ENCODE data around the gene MRPS27.
A peak's percentile ranks its signal among the peaks of the same experiment; 100 is the strongest.

The MRPS27 gene

GRCh38 chr5:72246954-72247442 lies 73.0 kb downstream of the MRPS27 start:
- no peak for TF ChIP-seq CTCF (conservative IDR thresholded peaks at IDR 0.05; ENCODE audit: low read depth, low read length)
- no peak overlapping the region for H3K9ac ChIP-seq
- H3K4me1 ChIP-seq (ENCODE audit: low read depth, poor library complexity, severe bottlenecking) = peaks cover 33% of the 10 kb centered on the region
- H2AFZ ChIP-seq (ENCODE audit: low read depth) = no peak overlapping the region
- no peaks in the 10 kb centered on the region for H3K27me3 ChIP-seq (ENCODE audit: insufficient read depth, low read depth)
- H3K4me2 ChIP-seq = no peak overlapping the region
- H3K4me3 ChIP-seq (IDR thresholded peaks at IDR 0.05; ENCODE audit: insufficient read depth, low read depth, low read length) = no peak overlapping the region
- H3K79me2 ChIP-seq (ENCODE audit: insufficient read depth, low read depth) = no peaks in the 10 kb centered on the region
- H3K36me3 ChIP-seq (ENCODE audit: insufficient read depth) = no peaks in the 10 kb centered on the region
- no peak overlapping the region for H3K27ac ChIP-seq
- H4K20me1 ChIP-seq (ENCODE audit: insufficient read depth) = peaks cover 7% of the 10 kb centered on the region; the same call in 1 of the 2 replicates

DNA sequence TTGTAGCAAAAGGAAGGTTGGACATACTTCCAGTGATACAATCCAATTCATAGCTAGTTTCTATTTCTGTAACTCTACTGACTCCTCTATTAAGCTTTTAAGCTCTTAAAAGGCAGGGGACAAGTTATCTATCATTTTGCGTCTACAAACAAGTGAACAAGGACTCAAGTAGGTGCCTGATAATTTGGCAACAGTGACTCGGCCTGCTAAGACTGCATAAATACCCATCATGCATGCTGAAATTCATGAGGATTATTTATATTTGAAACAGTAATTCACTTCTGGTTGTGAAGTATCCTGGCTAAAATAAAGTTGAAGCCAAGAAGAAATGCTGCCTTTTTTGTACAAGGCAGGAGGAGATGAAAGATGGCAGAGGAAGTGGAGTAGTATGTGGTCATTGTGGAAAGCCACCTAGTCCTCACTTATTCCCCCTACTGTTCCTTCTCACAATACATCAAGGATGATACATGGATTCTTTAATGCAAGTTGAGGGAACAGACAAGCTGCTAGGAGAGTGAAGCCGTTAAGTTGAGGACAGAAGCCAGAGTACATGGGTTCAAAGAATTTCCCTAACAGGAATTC lies 74.0 kb downstream of the MRPS27 start:
- Histone ChIP-seq H4K20me1 (ENCODE audit: insufficient read depth) (peaks cover 7% of the 10 kb centered on the region; the same call in 1 of the 2 replicates), H3K4me2 (no peak overlapping the region), H3K27ac (no peak overlapping the region), H3K4me3 (IDR thresholded peaks at IDR 0.05; ENCODE audit: insufficient read depth, low read depth, low read length) (no peak overlapping the region), H3K4me1 (ENCODE audit: low read depth, poor library complexity, severe bottlenecking) (peaks cover 33% of the 10 kb centered on the region), H3K27me3 (ENCODE audit: insufficient read depth, low read depth) (no peaks in the 10 kb centered on the region), H3K9ac (no peak overlapping the region), H2AFZ (ENCODE audit: low read depth) (no peak overlapping the region), H3K79me2 (ENCODE audit: insufficient read depth, low read depth) (no peaks in the 10 kb centered on the region), H3K36me3 (ENCODE audit: insufficient read depth) (no peaks in the 10 kb centered on the region)
- peak; percentile 41; the same call in 1 of the 2 replicates for TF ChIP-seq CTCF (conservative IDR thresholded peaks at IDR 0.05; ENCODE audit: low read depth, low read length)

- H3K4me2 ChIP-seq = no peak overlapping the region
- no peaks in the 10 kb centered on the region for H3K79me2 ChIP-seq (ENCODE audit: insufficient read depth, low read depth)
- H3K9ac ChIP-seq = no peak overlapping the region
- no peaks in the 10 kb centered on the region for H3K36me3 ChIP-seq (ENCODE audit: insufficient read depth)
- no peaks in the 10 kb centered on the region for H3K27me3 ChIP-seq (ENCODE audit: insufficient read depth, low read depth)
- no peak overlapping the region for H2AFZ ChIP-seq (ENCODE audit: low read depth)
- H4K20me1 ChIP-seq (ENCODE audit: insufficient read depth) = peaks cover 7% of the 10 kb centered on the region; the same call in 1 of the 2 replicates
- TF ChIP-seq CTCF (conservative IDR thresholded peaks at IDR 0.05; ENCODE audit: low read depth, low read length) = no peak
- no peak overlapping the region for H3K27ac ChIP-seq
- peaks cover 33% of the 10 kb centered on the region for H3K4me1 ChIP-seq (ENCODE audit: low read depth, poor library complexity, severe bottlenecking)
- H3K4me3 ChIP-seq (IDR thresholded peaks at IDR 0.05; ENCODE audit: insufficient read depth, low read depth, low read length) = no peak overlapping the region
Observed at GRCh38 chr5:72245546-72245945, 74.5 kb downstream of the MRPS27 start.

DNA sequence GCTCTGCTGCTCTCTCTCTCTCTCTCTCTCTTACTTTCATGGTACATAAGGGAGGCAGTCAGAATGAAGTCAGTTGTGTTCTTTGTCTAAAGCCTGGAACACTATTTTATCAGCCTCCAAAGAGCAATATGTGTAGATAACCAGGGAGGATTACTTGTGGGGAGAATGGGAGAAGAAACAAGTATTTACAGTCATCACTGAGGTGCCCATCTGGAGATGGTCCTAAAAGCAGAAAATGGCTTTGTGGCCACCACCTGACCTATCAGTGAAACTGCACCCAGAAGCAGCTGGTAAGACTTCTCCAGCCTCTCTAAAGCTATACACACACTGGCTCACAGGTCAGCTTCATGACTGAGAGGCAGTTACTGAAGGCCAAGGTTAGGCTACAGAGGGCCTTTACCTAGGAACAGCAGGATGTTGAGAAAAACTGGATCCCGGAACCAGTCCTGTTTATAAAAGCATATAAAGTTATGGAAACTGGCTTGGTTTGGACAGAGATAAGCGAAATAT lies 75.1 kb downstream of the MRPS27 start:
- Histone ChIP-seq H3K36me3 (ENCODE audit: insufficient read depth) (no peaks in the 10 kb centered on the region), H3K4me2 (no peak overlapping the region), H3K4me3 (IDR thresholded peaks at IDR 0.05; ENCODE audit: insufficient read depth, low read depth, low read length) (no peak overlapping the region), H2AFZ (ENCODE audit: low read depth) (no peak overlapping the region), H3K27me3 (ENCODE audit: insufficient read depth, low read depth) (no peaks in the 10 kb centered on the region), H3K9ac (no peak overlapping the region), H3K4me1 (ENCODE audit: low read depth, poor library complexity, severe bottlenecking) (peaks cover 33% of the 10 kb centered on the region), H4K20me1 (ENCODE audit: insufficient read depth) (peaks cover 7% of the 10 kb centered on the region; the same call in 1 of the 2 replicates), H3K79me2 (ENCODE audit: insufficient read depth, low read depth) (no peaks in the 10 kb centered on the region), H3K27ac (no peak overlapping the region)
- peak; percentile 54; the same call in 1 of the 2 replicates for TF ChIP-seq CTCF (conservative IDR thresholded peaks at IDR 0.05; ENCODE audit: low read depth, low read length)
